HCT116 (cell line): ENCODE measurements around the gene TNRC18. TPM values are rescaled to one million over a fixed set of nuclear protein-coding genes. Genes with fewer than 3 reads are reported as not detected.
"Not testable (repeated sequence)": the region's sequence is repeated elsewhere in the genome, so short reads cannot be mapped to it uniquely, and the experiment has no call there.

Experiments
- ATAC-seq: fragments of 200-7000 bp; cut with Tn5 transposase; 2 replicates; pipeline ENCODE4 v1.9.1; 2020; ENCODE audit warnings: mild to moderate bottlenecking, moderate library complexity
- BruUV-seq: library from RNA; stranded (reverse); fragments of 400-500 nt; replicated peaks from 2 replicates; lab custom pipeline; 2021; lab: Mats Ljungman, UMichigan
- CTCF ChIA-PET: fragments of 300-600 bp; sonication (Branson Sonifier 250); formaldehyde crosslinking; loops from one replicate; lab custom pipeline; 2021; ENCODE audit warnings: antibody characterized with exemption; lab: Charles Lee
- POLR2A ChIA-PET: fragments of 300-600, 350-600 bp; sonication (Branson Sonifier 250); formaldehyde crosslinking; loops from one replicate; lab custom pipeline; 2021; ENCODE audit warnings: antibody characterized with exemption; lab: Charles Lee
- RAD21 ChIA-PET, 2 experiments: fragments of 300-600 bp; sonication (Branson Sonifier 250); formaldehyde crosslinking; loops; one replicate each; lab custom pipeline; 2023; ENCODE audit warnings: low total read pairs in 2 of 2; ENCODE audit not compliant: uncharacterized antibody in 2 of 2, unreplicated experiment in 2 of 2, low non-redundant PET in 1 of 2; lab: Charles Lee
- DNase-seq: peaks from one replicate; pipeline ENCODE4 v3.0.0-alpha.2; 2010; ENCODE audit warnings: low read depth, low spot score
- H2AFZ ChIP-seq: fragments of 200-600 bp; shearing (Covaris generic), sonication (generic); 2 replicates; pipeline ENCODE4 v1.6.1; 2017; ENCODE audit warnings: low read depth, mixed run types, mixed read lengths, antibody characterized with exemption, low read length; ENCODE audit not compliant: poor library complexity, severe bottlenecking
- H3K27ac ChIP-seq: 2 replicates; pipeline ENCODE4 v1.5.1; 2012; ENCODE audit warnings: low read depth, low read length
- H3K27me3 ChIP-seq: fragments of 200-600 bp; sonication (generic); 2 replicates; pipeline ENCODE4 v1.6.1; 2016; ENCODE audit warnings: mixed run types, low read length, mixed read lengths; ENCODE audit not compliant: insufficient read depth
- H3K36me3 ChIP-seq, 2 experiments: fragments of 200-500 bp in 1 of 2; fragments of 200-600 bp in 1 of 2; sonication (Bioruptor generic) in 1 of 2; sonication (generic) in 1 of 2; 2 replicates each; pipeline versions ENCODE4 v1.5.1 to v1.6.1; 2014 to 2016; ENCODE audit warnings: low read length in 2 of 2, inconsistent platforms in 1 of 2, mixed read lengths in 1 of 2, mixed run types in 1 of 2; ENCODE audit not compliant: insufficient read depth in 2 of 2, control insufficient read depth in 1 of 2
- H3K4me1 ChIP-seq, 2 experiments: fragments of 200-600 bp in 1 of 2; sonication (generic) in 1 of 2; 2 replicates each; pipeline versions ENCODE4 v1.5.1 to v1.6.1; 2012 to 2017; ENCODE audit warnings: low read length in 2 of 2, inconsistent platforms in 1 of 2, mild to moderate bottlenecking in 1 of 2, mixed read lengths in 1 of 2, mixed run types in 1 of 2, moderate library complexity in 1 of 2; ENCODE audit not compliant: insufficient read depth in 2 of 2, control insufficient read depth in 1 of 2
- H3K4me2 ChIP-seq: fragments of 200-600 bp; sonication (generic); 2 replicates; pipeline ENCODE4 v1.6.1; 2017; ENCODE audit warnings: mixed run types, low read length, mixed read lengths
- H3K4me3 ChIP-seq, 2 experiments: fragments of 200-600 bp in 1 of 2; sonication (generic) in 1 of 2; replicated peaks in 1 of 2; 2 replicates each; pipeline ENCODE4 v1.5.1; 2011 to 2016; ENCODE audit warnings: low read length in 2 of 2, control low read depth in 1 of 2, low read depth in 1 of 2, mild to moderate bottlenecking in 1 of 2, mixed read lengths in 1 of 2, mixed run types in 1 of 2
- H3K79me2 ChIP-seq: fragments of 200-600 bp; sonication (generic); 2 replicates; pipeline ENCODE4 v1.6.1; 2017; ENCODE audit warnings: mild to moderate bottlenecking, mixed run types, low read length, moderate library complexity, mixed read lengths; ENCODE audit not compliant: insufficient read depth
- H3K9ac ChIP-seq: fragments of 200-600 bp; sonication (generic); 2 replicates; pipeline ENCODE4 v1.6.1; 2016; ENCODE audit warnings: low read length, mixed read lengths
- H3K9me2 ChIP-seq: fragments of 200-600 bp; sonication (generic), shearing (Covaris generic); 2 replicates; pipeline ENCODE4 v1.6.1; 2017; ENCODE audit warnings: mixed run types, mild to moderate bottlenecking, moderate library complexity; ENCODE audit not compliant: insufficient read depth
- H3K9me3 ChIP-seq, 2 experiments: fragments of 200-500 bp in 1 of 2; fragments of 200-600 bp in 1 of 2; sonication (Bioruptor generic) in 1 of 2; sonication (generic) in 1 of 2; 2 replicates each; pipeline ENCODE4 v1.6.1; 2014 to 2017; ENCODE audit warnings: low read length in 2 of 2, mixed read lengths in 2 of 2, inconsistent platforms in 1 of 2, low read depth in 1 of 2, mild to moderate bottlenecking in 1 of 2, mixed run types in 1 of 2, moderate library complexity in 1 of 2; ENCODE audit not compliant: control insufficient read depth in 1 of 2, insufficient read depth in 1 of 2
- H4K20me1 ChIP-seq: fragments of 200-600 bp; sonication (generic), shearing (Covaris generic); 2 replicates; pipeline ENCODE4 v1.6.1; 2017; ENCODE audit warnings: mixed run types, mild to moderate bottlenecking, moderate library complexity; ENCODE audit not compliant: insufficient read depth
- ATF3 ChIP-seq: IDR thresholded peaks from 2 replicates; pipeline ENCODE4 v1.6.1; 2012
- CBX3 ChIP-seq: IDR thresholded peaks from 2 replicates; pipeline ENCODE4 v1.6.1; 2012; ENCODE audit warnings: low read depth
- CEBPB ChIP-seq: IDR thresholded peaks from 2 replicates; pipeline ENCODE4 v1.6.1; 2012; ENCODE audit warnings: low read depth
- CTCF ChIP-seq, 3 experiments: fragments of 200-600 bp in 1 of 3; sonication (generic) in 1 of 3; IDR thresholded peaks in 2 of 3; conservative IDR thresholded peaks in 1 of 3; 2 replicates each; pipeline ENCODE4 v1.5.1; 2012 to 2017; ENCODE audit warnings: low read depth in 2 of 3, low read length in 2 of 3, antibody characterized with exemption in 1 of 3, borderline replicate concordance in 1 of 3, control low read depth in 1 of 3, mild to moderate bottlenecking in 1 of 3, mixed read lengths in 1 of 3, mixed run types in 1 of 3, moderate library complexity in 1 of 3; ENCODE audit not compliant: insufficient read depth in 1 of 3
- EGR1 ChIP-seq: IDR thresholded peaks from 2 replicates; pipeline ENCODE4 v1.6.1; 2012; ENCODE audit warnings: low read depth
- FOSL1 ChIP-seq: IDR thresholded peaks from 2 replicates; pipeline ENCODE4 v1.6.1; 2012; ENCODE audit warnings: low read depth
- MAX ChIP-seq: IDR thresholded peaks from 2 replicates; pipeline ENCODE4 v1.6.1; 2012
- POLR2A ChIP-seq: IDR thresholded peaks from 2 replicates; pipeline ENCODE4 v1.7.0; 2011; ENCODE audit warnings: borderline replicate concordance; ENCODE audit not compliant: insufficient read depth, insufficient read length; ENCODE audit errors: extremely low read depth
- SIN3A ChIP-seq: IDR thresholded peaks from 2 replicates; pipeline ENCODE4 v1.6.1; 2012; ENCODE audit warnings: low read depth
- SP1 ChIP-seq: IDR thresholded peaks from 2 replicates; pipeline ENCODE4 v1.6.1; 2012; ENCODE audit warnings: low read depth
- YY1 ChIP-seq: IDR thresholded peaks from 2 replicates; pipeline ENCODE4 v1.6.1; 2011; ENCODE audit warnings: low read length, low read depth, moderate library complexity, mild to moderate bottlenecking; ENCODE audit not compliant: insufficient replicate concordance; ENCODE audit errors: extremely low read depth
- ZBTB33 ChIP-seq: IDR thresholded peaks from 2 replicates; pipeline ENCODE4 v1.6.1; 2011; ENCODE audit warnings: mild to moderate bottlenecking, low read length, moderate library complexity; ENCODE audit not compliant: insufficient replicate concordance; ENCODE audit errors: extremely low read depth
- ZNF274 ChIP-seq: fragments of 200-500 bp; sonication (Bioruptor generic); IDR thresholded peaks from 2 replicates; pipeline ENCODE4 v1.6.1; 2014; ENCODE audit warnings: mild to moderate bottlenecking, low read depth, low read length, inconsistent platforms
- intact Hi-C: fragments of 100-400 bp; cut with micrococcal nuclease; formaldehyde crosslinking; loops from 2 replicates; pipeline ENCODE4 v1.10.0; 2022
- total RNA-seq: library from RNA; stranded (reverse); gene quantifications from one replicate; pipeline ENCODE4 v1.2.1, GENCODE V29; 2021; ENCODE audit not compliant: unreplicated experiment

Gene TNRC18
- total RNA-seq, 1 experiment from 2014 or later, result 101 TPM

- H3K9ac ChIP-seq, result no peak overlapping the region
- no peaks in the 10 kb centered on the region; a peak in 2 of 4 replicates for H3K36me3 ChIP-seq
- no peaks in the 10 kb centered on the region for H3K79me2 ChIP-seq
- CTCF ChIA-PET, result no interaction called here
- H3K9me2 ChIP-seq, result no peaks in the 10 kb centered on the region
- no peak overlapping the region for H3K4me2 ChIP-seq
- RAD21 ChIA-PET, result no interaction called here
- ATAC-seq, result no peak
- no peak overlapping the region for H2AFZ ChIP-seq
- no peak for TF ChIP-seq ATF3
- TF ChIP-seq EGR1, result no peak
- TF ChIP-seq CTCF (IDR thresholded peaks at IDR 0.05 in 2 of 3, conservative IDR thresholded peaks at IDR 0.05 in 1 of 3; ENCODE audit: borderline replicate concordance in 1 of 3, insufficient read depth in 1 of 3, low read depth in 2 of 3, low read length in 2 of 3), result no peak
- TF ChIP-seq POLR2A, result no peak
- TF ChIP-seq YY1, result no peak
- no peak for TF ChIP-seq CEBPB
- no peak for TF ChIP-seq SIN3A
- no peak for TF ChIP-seq CBX3
- no peak for TF ChIP-seq FOSL1
- TF ChIP-seq SP1, result no peak
- no peak for TF ChIP-seq ZNF274
- TF ChIP-seq ZBTB33, result no peak
- TF ChIP-seq MAX, result no peak
- DNase-seq, result no peak
- POLR2A ChIA-PET, result no interaction called here
- peaks cover 0 to 5% of the 10 kb centered on the region in 2 experiments; a peak in 1 of 4 replicates for H3K9me3 ChIP-seq
- H3K4me1 ChIP-seq, result no peaks in the 10 kb centered on the region
- intact Hi-C loops, result no loop called here
- no peaks in the 10 kb centered on the region for H4K20me1 ChIP-seq
- no peak overlapping the region for H3K4me3 ChIP-seq
- BruUV-seq, result no TSS peak
- no peak overlapping the region for H3K27ac ChIP-seq
- H3K27me3 ChIP-seq, result no peaks in the 10 kb centered on the region
These were observed 129.3 kb downstream of the TNRC18 start for GRCh38 chr7:5294169-5294987.

- CTCF ChIA-PET, H3K9me2 ChIP-seq, ATAC-seq, DNase-seq, H3K27me3 ChIP-seq, H3K9me3 ChIP-seq, POLR2A ChIA-PET, H3K4me2 ChIP-seq, H3K9ac ChIP-seq, H3K4me3 ChIP-seq, H3K79me2 ChIP-seq, H3K36me3 ChIP-seq, H3K4me1 ChIP-seq, BruUV-seq, H3K27ac ChIP-seq, intact Hi-C loops, H2AFZ ChIP-seq, RAD21 ChIA-PET, H4K20me1 ChIP-seq: not testable (repeated sequence)
These were observed 131.8 kb downstream of the TNRC18 start for GRCh38 chr7:5291711-5292335.
